Measurements from ENCODE around the gene SIGLEC7.

- TF ChIP-seq CTCF (IDR thresholded peaks at IDR 0.05) (no peak), POLR2A (IDR thresholded peaks at IDR 0.05) (no peak)
These were observed 17.9 kb upstream of the SIGLEC7 start for GRCh38 chr19:51124216-51124615.
